ENCODE measurements around the gene SPECC1L.

GRCh38 chr22:24282401-24282800, 11.8 kb downstream of the SPECC1L start:
- TF ChIP-seq, protein P1, sequence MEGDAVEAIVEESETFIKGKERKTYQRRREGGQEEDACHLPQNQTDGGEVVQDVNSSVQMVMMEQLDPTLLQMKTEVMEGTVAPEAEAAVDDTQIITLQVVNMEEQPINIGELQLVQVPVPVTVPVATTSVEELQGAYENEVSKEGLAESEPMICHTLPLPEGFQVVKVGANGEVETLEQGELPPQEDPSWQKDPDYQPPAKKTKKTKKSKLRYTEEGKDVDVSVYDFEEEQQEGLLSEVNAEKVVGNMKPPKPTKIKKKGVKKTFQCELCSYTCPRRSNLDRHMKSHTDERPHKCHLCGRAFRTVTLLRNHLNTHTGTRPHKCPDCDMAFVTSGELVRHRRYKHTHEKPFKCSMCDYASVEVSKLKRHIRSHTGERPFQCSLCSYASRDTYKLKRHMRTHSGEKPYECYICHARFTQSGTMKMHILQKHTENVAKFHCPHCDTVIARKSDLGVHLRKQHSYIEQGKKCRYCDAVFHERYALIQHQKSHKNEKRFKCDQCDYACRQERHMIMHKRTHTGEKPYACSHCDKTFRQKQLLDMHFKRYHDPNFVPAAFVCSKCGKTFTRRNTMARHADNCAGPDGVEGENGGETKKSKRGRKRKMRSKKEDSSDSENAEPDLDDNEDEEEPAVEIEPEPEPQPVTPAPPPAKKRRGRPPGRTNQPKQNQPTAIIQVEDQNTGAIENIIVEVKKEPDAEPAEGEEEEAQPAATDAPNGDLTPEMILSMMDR (IDR thresholded peaks at IDR 0.05) = no peak
- TF ChIP-seq POLR2A (IDR thresholded peaks at IDR 0.05) = no peak

All from prostate gland (tissue), 2 donors.